Inflammatory macrophage treated with lipopolysaccharide for 1 hour (primary cell): Measurements from ENCODE around the gene HMMR.
"Not testable (repeated sequence)": the region's sequence is repeated elsewhere in the genome, so short reads cannot be mapped to it uniquely, and the experiment has no call there.

Experiments used
- DNase-seq, 2 donors: peaks; one replicate each; pipeline ENCODE4 v3.0.0-alpha.2; 2020 to 2022

Gene HMMR

DNA sequence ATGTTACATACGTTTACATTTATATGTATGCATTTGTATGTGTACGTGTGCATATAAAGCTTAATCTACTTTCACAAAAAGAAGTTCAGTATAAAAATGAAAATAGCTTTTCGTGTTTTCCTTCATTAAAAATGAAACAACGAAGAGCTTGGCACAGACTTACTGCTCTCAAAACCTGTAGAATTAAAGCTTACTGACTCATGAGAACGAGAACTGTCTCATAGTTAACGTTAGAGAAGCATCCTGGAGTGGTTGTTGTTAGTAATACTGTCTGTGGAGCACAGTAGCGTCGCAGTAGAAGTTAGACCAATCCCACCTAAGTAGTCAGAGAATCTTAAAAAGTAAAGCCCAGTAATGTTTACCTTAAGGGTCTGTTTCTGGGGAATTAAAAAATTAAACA lies 46.3 kb downstream of the HMMR start:
- DNase-seq: peak; percentile 19 to 26

DNA sequence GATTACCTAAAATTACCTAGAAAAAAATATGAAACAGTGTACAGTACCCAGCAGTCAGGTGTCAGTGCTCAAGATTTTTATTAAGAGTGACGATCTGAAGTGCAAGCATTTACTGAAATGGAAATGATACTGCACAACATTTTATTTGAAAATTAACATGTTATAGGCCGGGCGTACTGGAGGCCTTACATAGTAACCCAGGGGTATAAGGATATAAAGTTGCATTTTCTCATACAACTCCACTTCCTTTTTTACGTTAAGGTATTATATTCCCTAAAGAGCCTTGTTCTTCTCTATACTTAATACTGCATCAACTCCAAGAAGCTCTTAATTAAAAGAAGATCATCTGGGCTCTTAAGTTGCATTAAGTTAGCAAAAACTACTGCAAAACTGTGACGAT lies 48.3 kb downstream of the HMMR start:
- no peak for DNase-seq

DNA sequence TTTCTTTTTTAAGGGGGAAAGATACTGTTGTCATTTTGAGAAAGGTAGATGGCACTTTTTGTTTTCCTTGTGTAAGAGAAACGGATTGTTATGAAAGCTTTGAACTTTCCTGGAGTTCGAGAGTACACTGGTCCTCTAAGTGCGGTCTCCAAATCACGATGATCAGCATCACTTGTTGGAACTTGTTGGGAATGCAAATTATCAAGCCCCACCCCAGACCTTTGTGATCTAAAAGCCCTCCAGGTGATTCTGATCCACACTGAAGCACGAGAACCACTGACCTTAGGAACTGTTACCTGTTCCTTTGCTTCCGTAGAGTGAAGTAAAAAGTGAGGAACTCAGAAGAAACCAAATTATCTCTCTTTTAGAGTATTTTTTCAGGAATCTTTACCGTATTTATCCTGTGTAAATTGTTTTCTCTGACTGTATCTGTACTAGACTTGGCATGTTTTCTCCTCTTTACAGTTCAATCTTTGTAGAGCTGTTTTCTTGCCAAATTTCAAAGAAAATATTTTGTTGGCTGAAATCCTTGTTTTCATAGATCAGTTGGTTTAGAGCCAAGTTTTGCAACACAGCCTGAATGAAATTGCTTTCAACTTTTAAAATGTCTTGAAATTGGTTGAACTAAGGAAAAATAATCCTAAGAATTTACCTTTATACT lies 49.0 kb downstream of the HMMR start:
- no peak for DNase-seq

DNA sequence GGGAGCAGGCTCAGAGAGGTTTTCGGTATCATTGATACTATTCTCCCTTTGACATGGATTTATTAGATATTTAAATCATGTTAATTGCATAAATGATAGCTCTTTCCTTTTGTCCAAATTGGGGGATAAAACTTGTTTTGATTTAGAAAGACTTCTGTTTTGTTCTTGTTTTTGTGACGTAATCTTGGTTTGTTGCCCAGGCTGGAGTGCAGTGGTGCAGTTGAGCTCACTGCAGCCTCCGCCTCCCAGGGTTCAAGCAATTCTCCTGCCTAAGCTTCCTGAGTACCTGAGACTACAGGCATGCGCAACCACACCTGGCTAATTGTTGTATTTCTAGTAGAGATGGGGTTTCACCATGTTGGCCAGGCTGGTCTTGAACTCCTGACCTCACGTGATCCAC lies 52.1 kb downstream of the HMMR start:
- no peak for DNase-seq

DNA sequence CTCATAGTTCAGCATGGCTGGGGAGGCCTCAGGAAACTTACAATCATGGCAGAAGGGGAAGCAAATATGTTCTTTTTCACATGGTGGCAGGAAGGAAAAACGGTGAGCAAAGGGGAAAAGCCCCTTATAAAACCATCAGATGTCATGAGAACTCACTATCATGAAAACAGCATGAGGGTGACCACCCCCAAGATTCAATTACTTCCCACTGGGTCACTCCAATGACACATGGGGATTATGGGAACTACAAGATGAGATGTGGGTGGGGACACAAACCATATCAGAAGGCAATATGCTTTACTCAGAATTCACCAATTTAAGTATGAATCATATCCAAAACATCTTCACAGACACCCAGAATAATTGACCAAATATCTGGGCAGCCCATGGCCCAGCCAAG lies 64.7 kb downstream of the HMMR start:
- no peak for DNase-seq

DNA sequence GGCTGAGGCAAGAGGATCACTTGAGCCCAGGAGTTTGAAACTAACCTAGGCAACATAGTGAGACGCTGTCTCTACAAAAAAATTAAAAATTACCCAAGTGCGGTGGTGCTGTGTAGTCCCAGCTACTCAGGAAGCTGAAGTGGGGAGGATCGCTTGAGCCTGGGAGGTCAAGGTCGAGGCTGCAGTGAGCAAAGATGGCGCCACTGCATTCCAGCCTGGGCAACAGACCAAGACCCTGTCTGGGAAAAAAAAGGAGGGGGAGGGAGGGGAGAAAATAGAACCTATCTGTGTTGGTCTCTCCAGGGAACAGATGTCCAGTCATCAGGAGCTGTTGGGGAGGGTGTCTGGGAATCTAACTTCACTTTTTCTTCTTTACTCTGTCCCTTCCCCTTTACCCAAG lies 69.3 kb downstream of the HMMR start:
- no peak for DNase-seq

DNA sequence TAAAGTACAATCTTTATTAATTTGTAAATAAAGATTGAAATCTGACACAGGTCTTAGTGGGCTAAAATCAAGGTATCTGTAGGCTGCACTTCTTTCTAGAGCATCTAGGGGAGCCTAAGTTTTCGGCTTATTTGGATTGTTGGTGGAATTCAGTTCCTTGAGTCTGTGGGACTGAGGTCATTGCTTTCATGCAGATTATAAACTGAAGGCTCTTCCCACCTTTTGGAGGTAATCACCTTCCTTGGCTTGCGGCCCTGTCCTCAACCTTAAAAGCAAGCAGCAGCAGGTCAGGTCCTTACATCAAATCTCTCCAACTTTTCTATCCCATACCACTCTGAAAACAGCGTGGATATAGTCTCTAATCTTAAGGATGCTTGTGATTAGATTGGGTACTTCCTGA lies 70.8 kb downstream of the HMMR start:
- no peak for DNase-seq

DNA sequence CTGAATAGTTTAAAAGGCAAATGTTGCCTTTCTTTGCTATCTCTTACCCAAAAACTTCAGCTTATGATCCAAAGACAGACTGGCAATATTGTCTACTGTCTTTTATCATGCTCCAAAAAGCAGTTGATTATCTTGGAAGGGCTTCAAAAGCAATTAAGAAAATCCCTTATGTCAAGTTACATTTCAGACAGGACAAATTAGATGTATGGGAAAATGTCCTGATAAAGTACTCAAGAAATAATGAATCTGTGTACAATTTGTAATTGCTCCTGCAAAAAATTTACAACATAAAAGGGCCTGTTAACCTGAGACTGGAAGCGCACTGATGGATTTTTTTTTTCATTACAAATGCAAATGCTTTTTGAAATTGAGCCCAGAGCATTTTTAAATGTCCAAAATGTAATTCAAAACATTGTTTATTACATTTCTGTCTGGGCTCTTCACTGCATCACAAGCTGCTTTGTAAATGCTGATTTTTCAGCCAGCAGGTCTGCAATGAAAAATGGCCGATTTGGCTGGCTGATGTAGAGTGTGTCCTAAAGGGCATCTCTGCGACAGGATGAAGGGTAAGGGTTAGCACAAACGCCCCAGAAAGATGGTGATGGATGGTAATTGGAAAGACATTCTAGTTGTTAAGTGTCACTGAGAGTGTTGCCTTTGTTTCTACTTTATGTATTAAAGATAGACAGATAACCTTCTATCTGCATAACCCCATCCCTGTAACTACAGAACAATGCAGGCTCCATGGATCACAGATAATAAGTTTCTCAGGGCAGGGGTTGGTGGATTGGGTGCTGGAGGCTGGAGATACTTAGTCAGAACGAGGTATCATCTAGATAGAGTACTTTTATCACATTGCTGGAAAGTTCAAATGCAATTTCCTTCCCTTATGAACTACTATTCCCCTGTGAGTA lies 72.0 kb downstream of the HMMR start:
- no peak for DNase-seq

DNA sequence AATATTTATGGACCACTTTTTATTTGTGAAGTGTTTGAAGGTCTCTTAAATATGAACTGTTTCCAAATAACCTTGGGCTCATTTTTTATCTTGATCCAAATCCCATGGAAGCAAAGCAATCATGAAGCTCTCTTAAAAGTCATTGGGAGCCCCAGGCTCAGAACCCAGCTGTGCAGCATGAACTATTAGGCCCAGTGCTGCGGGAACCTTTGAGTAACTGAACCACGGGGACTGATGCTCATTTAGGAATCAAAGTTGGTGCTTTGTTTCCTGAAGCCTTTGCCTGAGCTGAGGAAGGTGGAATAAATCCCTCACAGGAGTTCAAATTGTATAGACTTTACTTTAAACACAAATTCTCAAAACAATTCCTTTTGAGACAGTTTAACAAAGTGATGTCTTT lies 72.8 kb downstream of the HMMR start:
- no peak for DNase-seq

DNA sequence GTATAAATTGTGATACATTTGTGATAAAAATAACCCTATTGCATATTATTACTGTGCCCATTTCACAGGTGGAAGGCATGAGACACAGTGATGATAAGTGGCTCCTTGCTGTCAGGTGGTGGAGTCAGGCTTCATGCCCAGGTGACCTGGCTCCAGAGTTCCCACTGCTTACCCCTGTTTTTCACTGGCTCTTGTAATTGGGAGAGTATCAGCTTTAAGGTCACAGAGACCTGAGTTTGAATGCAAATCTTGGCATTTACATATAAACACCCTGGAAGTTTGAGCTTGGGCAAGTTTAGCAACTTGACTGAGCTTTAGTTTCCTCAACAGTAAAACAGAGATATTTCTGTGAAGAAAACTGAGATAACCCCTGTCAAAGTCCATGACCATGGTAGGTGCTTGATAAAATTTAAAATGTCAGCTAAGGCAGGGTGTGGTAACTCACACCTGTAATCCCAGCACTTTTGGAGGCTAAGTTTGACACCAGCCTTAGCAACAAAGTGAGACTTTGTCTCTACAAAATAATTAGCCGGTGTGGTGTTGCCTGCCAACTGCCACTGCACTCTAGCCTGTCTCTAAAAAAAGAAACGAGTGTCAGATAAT lies 74.2 kb downstream of the HMMR start:
- DNase-seq: no peak

DNA sequence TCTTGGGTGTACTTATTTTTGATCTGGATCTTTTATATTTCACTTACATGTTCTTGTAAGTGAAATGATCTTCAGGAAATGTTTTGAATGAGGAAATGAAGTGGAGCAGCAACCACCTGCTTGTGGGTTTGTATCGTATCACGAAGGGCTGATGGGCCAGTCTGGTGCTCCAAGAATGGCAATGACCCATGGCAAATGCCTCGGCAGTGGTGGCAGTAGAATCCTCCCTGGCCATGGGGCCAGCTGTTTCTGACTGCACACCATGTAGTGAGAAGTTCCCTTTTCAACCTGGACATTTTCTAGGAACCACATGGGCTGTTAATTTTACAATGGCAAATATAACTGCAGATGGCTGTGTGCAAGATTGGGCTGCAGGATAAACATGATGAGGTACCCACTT lies 74.9 kb downstream of the HMMR start:
- no peak for DNase-seq

DNA sequence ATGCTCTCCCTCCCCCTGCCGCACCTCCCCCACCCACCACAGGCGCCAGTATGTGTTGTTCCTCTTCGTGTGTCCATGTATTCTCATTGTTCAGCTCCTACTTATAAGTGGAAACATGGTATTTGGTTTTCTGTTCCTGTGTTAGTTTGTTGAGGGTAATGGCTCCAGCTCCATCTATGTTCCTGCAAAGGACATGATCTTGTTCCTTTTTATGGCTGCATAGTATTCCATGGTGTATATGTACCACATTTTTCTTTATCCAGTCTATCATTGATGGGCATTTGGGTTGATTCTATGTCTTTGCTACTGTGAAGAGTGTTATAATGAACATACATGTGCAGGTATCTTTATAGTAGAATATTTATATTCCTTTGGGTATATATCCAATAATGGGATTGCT lies 76.0 kb downstream of the HMMR start:
- not testable (repeated sequence) for DNase-seq

DNA sequence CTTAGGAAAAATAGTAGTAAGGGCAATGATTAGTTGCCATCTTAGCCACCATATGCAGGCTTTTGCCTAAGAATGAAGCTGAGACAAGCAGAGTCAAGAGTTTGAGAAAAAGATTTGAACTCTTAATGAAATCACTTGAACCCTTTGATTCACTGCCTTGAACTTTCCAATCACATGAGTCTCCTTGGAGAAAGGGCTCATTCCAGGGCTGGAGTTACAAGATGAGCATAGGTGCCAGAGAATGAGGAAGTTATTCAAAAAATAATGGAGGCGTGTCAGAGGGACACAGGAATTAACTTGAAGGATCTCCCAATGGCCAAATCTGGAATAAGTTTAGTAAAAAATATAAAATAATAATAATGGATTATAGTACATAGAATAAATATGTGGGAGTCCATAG lies 80.3 kb downstream of the HMMR start:
- no peak for DNase-seq
